DND-41 (cell line): ENCODE results near the gene CCDC3.

ENCODE experiments used
- CTCF ChIP-seq: IDR thresholded peaks from 2 replicates; pipeline ENCODE4 v1.5.1; 2012; ENCODE audit warnings: borderline replicate concordance, low read length, moderate library complexity, mild to moderate bottlenecking; ENCODE audit not compliant: poor library complexity, severe bottlenecking; ENCODE audit errors: extremely low read depth
- EZH2 ChIP-seq: IDR thresholded peaks from 3 replicates; pipeline ENCODE4 v1.6.1; 2012; ENCODE audit warnings: borderline replicate concordance, low read depth, mild to moderate bottlenecking, moderate library complexity, low read length, inconsistent platforms; ENCODE audit not compliant: severe bottlenecking

GRCh38 chr10:13043520-13043919 lies 42.0 kb upstream of the CCDC3 start:
- no peak for TF ChIP-seq CTCF
- TF ChIP-seq EZH2, result no peak
